GM12891 (cell line): Measurements from ENCODE around the gene CAMSAP2.

Source experiments
- PAX5 ChIP-seq: IDR thresholded peaks from 2 replicates; pipeline ENCODE4 v1.6.1; 2011; ENCODE audit warnings: low read length, moderate library complexity, mild to moderate bottlenecking; ENCODE audit not compliant: insufficient read depth, severe bottlenecking
- POLR2A ChIP-seq: IDR thresholded peaks from 2 replicates; pipeline ENCODE4 v1.6.1; 2011; ENCODE audit warnings: low read depth, low read length, control low read depth
- POLR2AphosphoS5 ChIP-seq: IDR thresholded peaks from 2 replicates; pipeline ENCODE4 v1.6.1; 2011; ENCODE audit warnings: low read depth, low read length, control low read depth
- SPI1 ChIP-seq: IDR thresholded peaks from 2 replicates; pipeline ENCODE4 v1.6.1; 2011; ENCODE audit warnings: low read depth, low read length, control low read depth
- TAF1 ChIP-seq: IDR thresholded peaks from 2 replicates; pipeline ENCODE4 v1.6.1; 2011; ENCODE audit warnings: low read depth, low read length, control low read depth

DNA sequence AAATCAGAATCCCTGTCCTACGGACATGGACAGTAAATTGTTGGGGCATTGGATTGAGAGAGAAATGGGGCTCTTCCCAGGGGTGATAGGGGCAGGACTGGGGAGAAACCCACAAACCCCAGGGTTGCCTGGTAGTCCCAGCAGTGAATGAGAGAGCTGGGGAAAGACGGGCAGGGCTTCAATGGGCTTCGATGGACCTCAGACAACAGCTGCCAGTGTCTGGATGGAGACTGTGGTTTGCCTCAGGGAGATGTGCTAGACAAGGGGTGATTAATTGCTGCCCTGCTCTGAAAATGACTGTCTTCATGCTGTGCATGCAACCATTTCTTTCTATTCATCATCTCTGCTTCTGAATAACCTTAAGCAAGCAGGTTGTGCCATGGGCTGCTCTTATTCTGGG is 141.5 kb downstream of the CAMSAP2 start:
- TF ChIP-seq POLR2AphosphoS5, result no peak
- TF ChIP-seq POLR2A, result no peak
- TF ChIP-seq TAF1, result no peak
- peak; percentile 17 for TF ChIP-seq PAX5
- TF ChIP-seq SPI1, result no peak
